OCI-LY3 (cell line): ENCODE results near the gene CCN6.
"Not testable (repeated sequence)": the region's sequence is repeated elsewhere in the genome, so short reads cannot be mapped to it uniquely, and the experiment has no call there.

Experiments used
- H2AFZ ChIP-seq: fragments of 200-600, 300-600 bp; shearing (Covaris generic); 2 replicates; pipeline ENCODE4 v1.6.0; 2014; ENCODE audit warnings: antibody characterized with exemption, low read depth, low read length
- H3K27ac ChIP-seq: fragments of 200-600, 300-600 bp; sonication (generic); 2 replicates; pipeline ENCODE4 v1.5.1; 2014; ENCODE audit warnings: mild to moderate bottlenecking, low read length, moderate library complexity, mixed read lengths
- H3K27me3 ChIP-seq: fragments of 200-600, 300-600 bp; sonication (generic); 2 replicates; pipeline ENCODE4 v1.6.1; 2014; ENCODE audit warnings: low read depth, low read length, mixed read lengths
- H3K36me3 ChIP-seq: fragments of 200-600, 300-600 bp; sonication (generic); replicated peaks from 2 replicates; pipeline ENCODE3; 2014; ENCODE audit warnings: low read depth, low read length, mixed read lengths
- H3K4me1 ChIP-seq: fragments of 300-600, 200-600 bp; sonication (generic); 2 replicates; pipeline ENCODE4 v1.6.1; 2014; ENCODE audit warnings: low read length, mixed read lengths
- H3K4me2 ChIP-seq: fragments of 200-600, 300-600 bp; sonication (generic); 2 replicates; pipeline ENCODE4 v1.6.1; 2014; ENCODE audit warnings: low read length, mixed read lengths
- H3K4me3 ChIP-seq: fragments of 300-600, 200-600 bp; sonication (generic); 2 replicates; pipeline ENCODE4 v1.5.1; 2014; ENCODE audit warnings: antibody characterized with exemption, mild to moderate bottlenecking, low read length, moderate library complexity
- H3K79me2 ChIP-seq: fragments of 300-600, 200-600 bp; shearing (Covaris generic); 2 replicates; pipeline ENCODE4 v1.6.1; 2014; ENCODE audit warnings: mild to moderate bottlenecking, low read length, mixed read lengths
- H3K9ac ChIP-seq: fragments of 300-600, 200-600 bp; shearing (Covaris generic); 2 replicates; pipeline ENCODE4 v1.6.0; 2014; ENCODE audit warnings: mild to moderate bottlenecking, low read length, moderate library complexity
- H3K9me3 ChIP-seq: fragments of 200-600, 300-600 bp; shearing (Covaris generic); 2 replicates; pipeline ENCODE4 v1.6.1; 2014; ENCODE audit warnings: low read length, mixed read lengths; ENCODE audit not compliant: insufficient read depth
- H4K20me1 ChIP-seq: fragments of 200-600, 300-600 bp; sonication (generic); 2 replicates; pipeline ENCODE4 v1.6.1; 2016; ENCODE audit warnings: low read length, mixed read lengths; ENCODE audit not compliant: insufficient read depth
- CTCF ChIP-seq: fragments of 200-600, 300-600 bp; sonication (generic); IDR thresholded peaks from 2 replicates; pipeline ENCODE4 v1.5.1; 2014; ENCODE audit warnings: antibody characterized with exemption, low read length, low read depth
- EZH2phosphoT487 ChIP-seq: fragments of 200-600 bp; shearing (Covaris generic); IDR thresholded peaks from 2 replicates; pipeline ENCODE4 v1.6.1; 2018; ENCODE audit warnings: antibody characterized with exemption, mixed run types, low read depth

CCN6 gene

GRCh38 chr6:112044856-112045255 lies 9.0 kb upstream of the CCN6 start:
- H3K36me3 ChIP-seq, result no peaks in the 10 kb centered on the region
- H3K4me2 ChIP-seq, result no peak overlapping the region
- peaks cover 5% of the 10 kb centered on the region; the same call in 1 of the 2 replicates for H3K4me1 ChIP-seq
- H3K9ac ChIP-seq, result no peak overlapping the region
- no peak overlapping the region for H3K27ac ChIP-seq
- TF ChIP-seq EZH2phosphoT487 (no peak), CTCF (no peak)
- H2AFZ ChIP-seq, result no peak overlapping the region
- H4K20me1 ChIP-seq, result no peaks in the 10 kb centered on the region
- no peaks in the 10 kb centered on the region for H3K27me3 ChIP-seq
- H3K9me3 ChIP-seq, result no peaks in the 10 kb centered on the region
- no peak overlapping the region for H3K4me3 ChIP-seq
- no peaks in the 10 kb centered on the region for H3K79me2 ChIP-seq

GRCh38 chr6:112047523-112047922 lies 6.4 kb upstream of the CCN6 start:
- not testable (repeated sequence) for H3K79me2 ChIP-seq, H3K4me3 ChIP-seq, H3K27ac ChIP-seq, H2AFZ ChIP-seq, H4K20me1 ChIP-seq, H3K9ac ChIP-seq, H3K4me2 ChIP-seq, H3K4me1 ChIP-seq, H3K9me3 ChIP-seq, H3K36me3 ChIP-seq, H3K27me3 ChIP-seq

DNA sequence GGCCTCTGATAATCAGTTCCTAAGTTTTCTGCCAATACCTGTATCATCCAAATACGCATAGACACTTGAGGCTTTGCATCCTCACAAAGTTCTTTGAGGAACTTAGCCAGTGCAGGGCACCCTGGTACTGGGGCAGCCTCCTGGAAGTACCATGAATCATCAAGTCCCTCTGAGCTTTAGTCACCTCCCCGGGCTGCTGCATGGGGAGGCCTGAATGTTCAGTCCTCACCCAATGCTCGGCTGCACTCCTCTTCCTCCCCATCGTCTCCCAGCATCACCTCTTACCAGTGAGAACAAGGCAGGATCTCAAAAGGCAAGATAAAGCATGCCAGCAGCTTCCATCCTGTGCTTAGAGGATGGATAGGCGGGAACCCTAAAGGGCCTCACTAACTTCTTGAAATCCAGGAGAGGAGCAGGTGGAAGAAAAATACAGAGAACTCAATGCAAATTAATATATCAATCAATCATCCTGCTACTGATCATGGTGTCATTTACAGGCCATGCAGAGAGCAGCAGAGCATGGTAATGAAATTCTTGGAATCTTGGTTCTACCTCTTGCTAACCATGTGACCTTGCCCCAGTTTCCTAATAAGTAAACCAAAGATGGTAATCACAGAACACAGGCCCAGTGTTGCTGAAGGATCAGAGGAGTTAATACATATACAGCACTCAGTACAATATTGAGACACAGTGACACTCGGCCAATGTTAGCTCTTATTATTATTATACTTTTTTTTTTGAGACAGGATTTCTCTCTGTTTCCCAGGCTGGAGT lies 4.7 kb upstream of the CCN6 start:
- no peak overlapping the region for H3K9ac ChIP-seq
- TF ChIP-seq EZH2phosphoT487 (no peak), CTCF (no peak)

GRCh38 chr6:112049996-112050395 lies 3.9 kb upstream of the CCN6 start:
- H3K36me3 ChIP-seq, result no peaks in the 10 kb centered on the region
- H2AFZ ChIP-seq, result no peak overlapping the region
- H3K9me3 ChIP-seq, result no peaks in the 10 kb centered on the region
- no peak overlapping the region for H3K9ac ChIP-seq
- H3K4me1 ChIP-seq, result no peaks in the 10 kb centered on the region
- H3K4me2 ChIP-seq, result no peak overlapping the region
- no peak overlapping the region for H3K27ac ChIP-seq
- no peaks in the 10 kb centered on the region for H3K79me2 ChIP-seq
- no peaks in the 10 kb centered on the region for H3K27me3 ChIP-seq
- H3K4me3 ChIP-seq, result no peak overlapping the region
- TF ChIP-seq CTCF (no peak), EZH2phosphoT487 (no peak)
- no peaks in the 10 kb centered on the region for H4K20me1 ChIP-seq

More for the DNA sequence above, 4.7 kb upstream of the CCN6 start:
- Histone ChIP-seq H3K4me2 (no peak overlapping the region), H3K4me3 (no peak overlapping the region), H3K27ac (no peak overlapping the region), H2AFZ (no peak overlapping the region), H3K9me3 (no peaks in the 10 kb centered on the region), H4K20me1 (no peaks in the 10 kb centered on the region), H3K4me1 (no peaks in the 10 kb centered on the region), H3K79me2 (no peaks in the 10 kb centered on the region), H3K36me3 (no peaks in the 10 kb centered on the region), H3K27me3 (no peaks in the 10 kb centered on the region)
